Smooth muscle cell (in vitro differentiated cells): ENCODE measurements around the gene WFIKKN1. TPM values are rescaled to one million over a fixed set of nuclear protein-coding genes. Genes with fewer than 3 reads are reported as not detected.
A peak's percentile ranks its signal among the peaks of the same experiment; 100 is the strongest.

Source experiments
- DNase-seq: peaks from one replicate; lab custom pipeline; 2025; ENCODE audit not compliant: unreplicated experiment; lab: John Stamatoyannopoulos, UW
- H2AFZ ChIP-seq: fragments of 200-600 bp; sonication (generic); 2 replicates; pipeline ENCODE4 v1.6.0; 2016; ENCODE audit warnings: antibody characterized with exemption, low read depth, mild to moderate bottlenecking
- H3F3A ChIP-seq: fragments of 200-600 bp; sonication (generic); 2 replicates; pipeline ENCODE4 v1.6.0; 2017; ENCODE audit warnings: antibody characterized with exemption, low read depth
- H3K27ac ChIP-seq: fragments of 200-600 bp; sonication (generic); 2 replicates; pipeline ENCODE4 v1.5.1; 2016; ENCODE audit warnings: low read depth, mild to moderate bottlenecking
- H3K27me3 ChIP-seq: fragments of 200-600 bp; sonication (generic); 2 replicates; pipeline ENCODE4 v1.6.1; 2016; ENCODE audit warnings: low read depth, mild to moderate bottlenecking
- H3K36me3 ChIP-seq: fragments of 200-600 bp; sonication (generic); 2 replicates; pipeline ENCODE4 v1.5.1; 2016; ENCODE audit warnings: low read depth
- H3K4me1 ChIP-seq: fragments of 200-600 bp; sonication (generic); 2 replicates; pipeline ENCODE4 v1.5.1; 2016; ENCODE audit warnings: low read depth
- H3K4me2 ChIP-seq: fragments of 200-600 bp; sonication (generic); 2 replicates; pipeline ENCODE4 v1.6.0; 2016; ENCODE audit warnings: mild to moderate bottlenecking
- H3K4me3 ChIP-seq: fragments of 200-600 bp; sonication (generic); 2 replicates; pipeline ENCODE4 v1.5.1; 2016; ENCODE audit warnings: mild to moderate bottlenecking
- H3K79me2 ChIP-seq: fragments of 200-600 bp; sonication (generic); 2 replicates; pipeline ENCODE4 v1.6.0; 2016; ENCODE audit warnings: low read depth, mild to moderate bottlenecking
- H3K9ac ChIP-seq: fragments of 200-600 bp; sonication (generic); 2 replicates; pipeline ENCODE4 v1.6.0; 2016; ENCODE audit warnings: low read depth
- H3K9me3 ChIP-seq: fragments of 200-600 bp; sonication (generic); replicated peaks from 2 replicates; pipeline ENCODE4 v1.5.1; 2016; ENCODE audit warnings: low read depth
- H4K20me1 ChIP-seq: fragments of 200-600 bp; sonication (generic); 2 replicates; pipeline ENCODE4 v1.6.0; 2016; ENCODE audit warnings: low read depth
- WGBS: methylation state at CpG from one replicate; pipeline ENCODE4 v1.1.7; 2016; ENCODE audit warnings: low lambda C conversion rate; 5-methylcytosine and 5-hydroxymethylcytosine counted together
- polyA plus RNA-seq: library from polyadenylated mRNA; unstranded; fragments of >200 nt; fragmentation: Nextera tagmentation; extraction: Ambion mirVana; gene quantifications from 2 replicates; pipeline ENCODE4 v1.2.1, GENCODE V29; 2016
- total RNA-seq: library from RNA; depleted of rRNA; stranded (reverse); fragments of >200 nt; gene quantifications from 2 replicates; pipeline ENCODE4 v1.2.3, GENCODE V29; 2014
- TF ChIP-seq, protein P1 (sequence below): fragments of 200-600 bp; sonication (generic); IDR thresholded peaks from 2 replicates; pipeline ENCODE4 v1.5.1; 2017; ENCODE audit warnings: borderline replicate concordance, mild to moderate bottlenecking, antibody characterized with exemption; ENCODE audit not compliant: insufficient read depth, poor library complexity, severe bottlenecking

The WFIKKN1 gene
- total and polyA plus RNA-seq, 2 experiments from 2014 or later, result 0.77 TPM; not detected in 1

DNA sequence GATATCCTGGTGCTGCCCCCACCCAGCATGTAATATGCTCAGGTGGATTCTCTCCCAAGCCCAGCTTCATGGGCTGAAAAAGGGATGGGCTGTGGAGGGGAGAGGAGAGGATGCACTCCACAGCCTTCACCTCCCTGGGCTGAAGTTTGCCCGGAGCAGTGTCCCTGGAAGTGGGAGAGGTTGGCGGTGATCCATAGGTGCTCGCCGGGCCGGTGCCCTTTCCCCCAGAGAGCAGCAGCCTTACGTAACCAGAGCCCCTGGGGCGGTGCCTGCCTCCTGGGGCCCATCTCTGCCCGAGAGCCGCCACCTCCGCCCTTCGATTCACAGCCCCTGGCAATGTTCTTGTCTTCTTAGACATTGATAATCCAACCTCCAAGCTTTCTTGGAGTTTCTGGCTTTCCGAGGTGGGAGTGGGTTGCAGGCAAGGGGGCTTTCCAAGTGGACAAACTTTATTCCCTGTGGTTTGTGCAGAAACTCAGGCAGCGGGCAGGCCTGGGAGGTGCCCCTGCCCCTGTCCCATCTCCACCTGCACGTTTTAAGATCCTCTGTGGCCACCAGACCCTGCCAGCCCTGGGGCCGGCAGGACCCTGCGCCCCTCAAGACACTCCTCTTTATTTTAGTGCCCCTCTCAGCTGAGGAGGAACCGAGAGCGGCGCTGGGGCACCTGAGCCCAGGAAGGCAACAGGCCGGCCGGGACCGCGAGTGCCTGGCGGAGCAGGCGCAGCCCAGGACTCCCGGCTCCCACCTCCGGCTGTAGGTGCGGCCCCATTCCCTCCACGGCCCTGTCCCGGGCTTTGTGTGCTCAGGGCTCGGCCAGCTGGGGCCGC is 15.3 kb downstream of the WFIKKN1 start:
- Histone ChIP-seq H3K27ac (no peak overlapping the region), H3K79me2 (peaks cover 14% of the 10 kb centered on the region), H3K36me3 (no peaks in the 10 kb centered on the region), H3K4me1 (peaks cover 17% of the 10 kb centered on the region), H3K27me3 (no peaks in the 10 kb centered on the region), H4K20me1 (no peaks in the 10 kb centered on the region), H3K9ac (no peak overlapping the region), H3F3A (peaks cover 6% of the 10 kb centered on the region), H2AFZ (no peak overlapping the region), H3K4me3 (no peak overlapping the region), H3K4me2 (no peak overlapping the region), H3K9me3 (no peaks in the 10 kb centered on the region)
- TF ChIP-seq, protein P1, sequence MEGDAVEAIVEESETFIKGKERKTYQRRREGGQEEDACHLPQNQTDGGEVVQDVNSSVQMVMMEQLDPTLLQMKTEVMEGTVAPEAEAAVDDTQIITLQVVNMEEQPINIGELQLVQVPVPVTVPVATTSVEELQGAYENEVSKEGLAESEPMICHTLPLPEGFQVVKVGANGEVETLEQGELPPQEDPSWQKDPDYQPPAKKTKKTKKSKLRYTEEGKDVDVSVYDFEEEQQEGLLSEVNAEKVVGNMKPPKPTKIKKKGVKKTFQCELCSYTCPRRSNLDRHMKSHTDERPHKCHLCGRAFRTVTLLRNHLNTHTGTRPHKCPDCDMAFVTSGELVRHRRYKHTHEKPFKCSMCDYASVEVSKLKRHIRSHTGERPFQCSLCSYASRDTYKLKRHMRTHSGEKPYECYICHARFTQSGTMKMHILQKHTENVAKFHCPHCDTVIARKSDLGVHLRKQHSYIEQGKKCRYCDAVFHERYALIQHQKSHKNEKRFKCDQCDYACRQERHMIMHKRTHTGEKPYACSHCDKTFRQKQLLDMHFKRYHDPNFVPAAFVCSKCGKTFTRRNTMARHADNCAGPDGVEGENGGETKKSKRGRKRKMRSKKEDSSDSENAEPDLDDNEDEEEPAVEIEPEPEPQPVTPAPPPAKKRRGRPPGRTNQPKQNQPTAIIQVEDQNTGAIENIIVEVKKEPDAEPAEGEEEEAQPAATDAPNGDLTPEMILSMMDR, result no peak
- 87% methylated on average over 32 of the region's 32 CpGs for WGBS
- DNase-seq, result no peak

DNA sequence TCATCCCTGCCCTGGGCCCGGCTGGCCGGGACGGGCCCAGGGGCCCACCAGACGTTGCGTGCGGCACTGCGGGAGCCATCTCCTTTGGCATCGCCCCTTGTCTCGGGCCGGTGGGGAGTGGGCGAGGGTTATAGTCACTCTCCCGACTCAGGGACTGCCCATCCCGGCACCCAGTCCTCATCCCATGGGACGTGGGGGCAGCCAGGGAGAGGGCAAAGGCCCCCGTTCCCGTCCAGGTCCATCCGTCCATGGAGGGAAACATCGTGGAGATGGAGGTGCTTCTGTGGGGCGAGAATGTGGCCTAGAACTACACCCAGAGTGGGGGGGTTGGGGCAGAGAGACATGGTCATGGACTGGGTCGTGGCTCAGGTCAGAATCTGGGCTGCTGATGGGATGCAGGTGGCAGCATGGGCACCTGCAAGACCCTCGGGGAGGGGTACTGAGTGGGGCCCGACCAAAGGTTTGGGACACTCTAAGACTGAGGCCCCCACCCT is 15.9 kb downstream of the WFIKKN1 start:
- H3K9ac ChIP-seq, result no peak overlapping the region
- H2AFZ ChIP-seq, result no peak overlapping the region
- no peaks in the 10 kb centered on the region for H4K20me1 ChIP-seq
- TF ChIP-seq, protein P1, result no peak
- H3K9me3 ChIP-seq, result no peaks in the 10 kb centered on the region
- H3K4me2 ChIP-seq, result no peak overlapping the region
- no peaks in the 10 kb centered on the region for H3K36me3 ChIP-seq
- no peaks in the 10 kb centered on the region for H3K27me3 ChIP-seq
- H3F3A ChIP-seq, result peaks cover 6% of the 10 kb centered on the region
- no peak for DNase-seq
- peaks cover 14% of the 10 kb centered on the region for H3K79me2 ChIP-seq
- no peak overlapping the region for H3K27ac ChIP-seq
- peaks cover 17% of the 10 kb centered on the region for H3K4me1 ChIP-seq
- no peak overlapping the region for H3K4me3 ChIP-seq
- WGBS, result 96% methylated on average over 22 of the region's 22 CpGs

DNA sequence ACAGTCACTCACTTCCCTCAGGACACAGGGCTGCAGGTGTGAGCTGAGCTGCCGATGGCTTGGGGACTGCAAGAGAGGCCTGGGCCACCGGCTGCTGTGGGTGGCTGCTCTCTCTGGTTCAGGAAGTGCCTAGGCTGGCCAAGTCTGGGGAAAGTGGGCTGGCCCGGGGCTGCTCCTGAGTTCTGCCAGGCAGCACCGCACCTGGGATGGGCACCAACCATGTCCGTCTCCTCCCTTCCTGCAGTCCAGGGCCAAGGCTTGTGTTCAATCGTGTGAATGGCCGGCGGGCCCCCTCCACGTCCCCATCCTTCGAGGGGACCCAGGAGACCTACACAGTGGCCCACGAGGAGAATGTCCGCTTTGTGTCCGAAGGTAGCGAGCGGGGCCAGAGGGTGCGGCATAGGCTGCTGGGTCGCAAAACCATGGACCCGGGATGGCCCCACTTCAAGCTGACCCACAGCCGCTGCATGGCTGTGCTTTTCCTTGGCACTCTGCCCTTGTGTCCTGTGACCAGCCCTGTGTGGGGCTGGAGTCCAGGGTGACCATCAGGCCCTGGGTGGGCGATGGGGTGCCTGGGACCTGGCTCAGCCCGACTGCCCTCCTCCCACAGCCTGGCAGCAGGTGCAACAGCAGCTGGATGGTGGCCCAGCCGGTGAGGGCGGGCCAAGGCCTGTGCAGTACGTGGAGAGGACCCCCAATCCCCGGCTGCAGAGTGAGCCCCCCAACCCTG is 16.6 kb downstream of the WFIKKN1 start:
- Histone ChIP-seq H3K9ac (no peak overlapping the region), H3K36me3 (no peaks in the 10 kb centered on the region), H3K4me1 (peaks cover 16% of the 10 kb centered on the region), H3K4me3 (no peak overlapping the region), H3F3A (peaks cover 6% of the 10 kb centered on the region), H3K4me2 (peak overlapping the region; percentile 100), H3K79me2 (peaks cover 14% of the 10 kb centered on the region), H3K27me3 (no peaks in the 10 kb centered on the region), H4K20me1 (no peaks in the 10 kb centered on the region), H3K27ac (no peak overlapping the region), H2AFZ (no peak overlapping the region), H3K9me3 (no peaks in the 10 kb centered on the region)
- no peak for DNase-seq
- TF ChIP-seq, protein P1, result no peak
- 93% methylated on average over 25 of the region's 25 CpGs for WGBS
